PC-3 (cell line): ENCODE measurements around the gene SLC34A3.

Experiments used
- EZH2phosphoT487 ChIP-seq: fragments of 300-600 bp; sonication (generic); IDR thresholded peaks from 2 replicates; pipeline ENCODE4 v1.6.1; 2018; ENCODE audit warnings: mild to moderate bottlenecking, antibody characterized with exemption, low read length, borderline replicate concordance
- TF ChIP-seq, protein P1 (sequence below): fragments of 300-600 bp; sonication (generic); conservative IDR thresholded peaks from 2 replicates; pipeline ENCODE4 v1.5.1; 2017; ENCODE audit warnings: antibody characterized with exemption, low read depth, mild to moderate bottlenecking, low read length

DNA sequence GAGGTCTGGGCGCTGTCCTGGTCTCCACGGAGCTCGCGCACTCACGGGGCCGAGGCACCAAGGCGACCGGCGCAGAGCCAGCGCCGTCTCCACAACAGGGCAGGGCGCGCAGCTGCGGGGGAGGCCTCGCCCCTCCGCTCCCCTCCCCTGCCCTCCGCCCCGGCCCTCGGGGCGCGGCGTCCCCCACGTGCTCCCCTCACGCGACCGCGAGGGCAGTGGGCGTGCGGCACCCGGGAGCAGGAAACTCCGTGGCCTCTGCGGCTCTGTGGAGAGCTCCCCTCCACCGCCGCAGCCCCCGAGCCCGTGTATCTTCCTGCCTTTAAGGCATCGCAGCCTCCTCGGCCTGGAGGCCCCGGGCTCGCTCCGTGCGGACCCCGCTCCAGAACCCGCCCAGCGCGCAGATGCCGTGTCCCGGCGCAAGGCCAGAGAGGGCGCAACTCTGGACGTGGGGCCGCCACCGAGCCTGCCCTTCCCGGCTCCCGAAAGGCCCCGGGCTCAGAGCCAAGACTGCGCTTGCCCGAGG, 9.7 kb downstream of the SLC34A3 start:
- peak; percentile 62; the same call in 1 of the 2 replicates for TF ChIP-seq EZH2phosphoT487
- TF ChIP-seq, protein P1, sequence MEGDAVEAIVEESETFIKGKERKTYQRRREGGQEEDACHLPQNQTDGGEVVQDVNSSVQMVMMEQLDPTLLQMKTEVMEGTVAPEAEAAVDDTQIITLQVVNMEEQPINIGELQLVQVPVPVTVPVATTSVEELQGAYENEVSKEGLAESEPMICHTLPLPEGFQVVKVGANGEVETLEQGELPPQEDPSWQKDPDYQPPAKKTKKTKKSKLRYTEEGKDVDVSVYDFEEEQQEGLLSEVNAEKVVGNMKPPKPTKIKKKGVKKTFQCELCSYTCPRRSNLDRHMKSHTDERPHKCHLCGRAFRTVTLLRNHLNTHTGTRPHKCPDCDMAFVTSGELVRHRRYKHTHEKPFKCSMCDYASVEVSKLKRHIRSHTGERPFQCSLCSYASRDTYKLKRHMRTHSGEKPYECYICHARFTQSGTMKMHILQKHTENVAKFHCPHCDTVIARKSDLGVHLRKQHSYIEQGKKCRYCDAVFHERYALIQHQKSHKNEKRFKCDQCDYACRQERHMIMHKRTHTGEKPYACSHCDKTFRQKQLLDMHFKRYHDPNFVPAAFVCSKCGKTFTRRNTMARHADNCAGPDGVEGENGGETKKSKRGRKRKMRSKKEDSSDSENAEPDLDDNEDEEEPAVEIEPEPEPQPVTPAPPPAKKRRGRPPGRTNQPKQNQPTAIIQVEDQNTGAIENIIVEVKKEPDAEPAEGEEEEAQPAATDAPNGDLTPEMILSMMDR, result 0 out of 2 replicates have a peak, but pooled peaks have one; percentile 11
